GM19455 (cell line): Measurements from ENCODE around the gene NFATC2.

Source experiments
- ATAC-seq: cut with Tn5 transposase; IDR thresholded peaks from one replicate; pipeline ENCODE4 v1.9.1; 2021; ENCODE audit not compliant: unreplicated experiment

NFATC2 gene

GRCh38 chr20:51380401-51381385 lies 161.8 kb downstream of the NFATC2 start:
- no peak for ATAC-seq

- ATAC-seq, result no peak
These were observed 162.7 kb downstream of the NFATC2 start for GRCh38 chr20:51379601-51380341.

- no peak for ATAC-seq
These were observed 164.2 kb downstream of the NFATC2 start for GRCh38 chr20:51378171-51378928.

GRCh38 chr20:51377132-51377531 lies 165.4 kb downstream of the NFATC2 start:
- ATAC-seq, result no peak

- no peak for ATAC-seq
These were observed 166.4 kb downstream of the NFATC2 start for GRCh38 chr20:51376111-51376510.

- no peak for ATAC-seq
These were observed 167.0 kb downstream of the NFATC2 start for GRCh38 chr20:51375561-51375960.

- ATAC-seq, result no peak
These were observed 167.6 kb downstream of the NFATC2 start for GRCh38 chr20:51374961-51375360.

GRCh38 chr20:51374456-51374830 lies 168.1 kb downstream of the NFATC2 start:
- no peak for ATAC-seq

- no peak for ATAC-seq
These were observed 168.6 kb downstream of the NFATC2 start for GRCh38 chr20:51373713-51374455.

- ATAC-seq, result no peak
These were observed 169.6 kb downstream of the NFATC2 start for GRCh38 chr20:51372966-51373365.

- no peak for ATAC-seq
These were observed 170.2 kb downstream of the NFATC2 start for GRCh38 chr20:51372176-51372803.

GRCh38 chr20:51371720-51372119 lies 170.8 kb downstream of the NFATC2 start:
- ATAC-seq, result no peak

GRCh38 chr20:51369503-51369902 lies 173.0 kb downstream of the NFATC2 start:
- no peak for ATAC-seq

- ATAC-seq, result no peak
These were observed 173.9 kb downstream of the NFATC2 start for GRCh38 chr20:51368461-51369211.

- no peak for ATAC-seq
These were observed 176.2 kb downstream of the NFATC2 start for GRCh38 chr20:51366155-51366886.

GRCh38 chr20:51365670-51366069 lies 176.8 kb downstream of the NFATC2 start:
- ATAC-seq, result no peak

GRCh38 chr20:51363813-51364212 lies 178.7 kb downstream of the NFATC2 start:
- no peak for ATAC-seq

- no peak for ATAC-seq
These were observed 179.1 kb downstream of the NFATC2 start for GRCh38 chr20:51363378-51363777.

GRCh38 chr20:51362254-51362653 lies 180.3 kb downstream of the NFATC2 start:
- no peak for ATAC-seq
